HG03108 (cell line): ENCODE results near the gene P2RY2.
"Not testable (repeated sequence)": the region's sequence is repeated elsewhere in the genome, so short reads cannot be mapped to it uniquely, and the experiment has no call there.

Source experiments
- ATAC-seq: cut with Tn5 transposase; IDR thresholded peaks from one replicate; pipeline ENCODE4 v1.9.1; 2021; ENCODE audit warnings: moderate library complexity; ENCODE audit not compliant: unreplicated experiment

Gene P2RY2

GRCh38 chr11:73226297-73227006 lies 8.4 kb downstream of the P2RY2 start:
- no peak for ATAC-seq

- ATAC-seq, result no peak
These were observed 9.6 kb downstream of the P2RY2 start for GRCh38 chr11:73227571-73228211.

- ATAC-seq, result no peak
These were observed 10.4 kb downstream of the P2RY2 start for GRCh38 chr11:73228268-73229134.

- ATAC-seq, result no peak
These were observed 11.3 kb downstream of the P2RY2 start for GRCh38 chr11:73229321-73229895.

- ATAC-seq, result no peak
These were observed 12.1 kb downstream of the P2RY2 start for GRCh38 chr11:73229896-73230875.

GRCh38 chr11:73230931-73231330 lies 12.8 kb downstream of the P2RY2 start:
- ATAC-seq, result no peak

DNA sequence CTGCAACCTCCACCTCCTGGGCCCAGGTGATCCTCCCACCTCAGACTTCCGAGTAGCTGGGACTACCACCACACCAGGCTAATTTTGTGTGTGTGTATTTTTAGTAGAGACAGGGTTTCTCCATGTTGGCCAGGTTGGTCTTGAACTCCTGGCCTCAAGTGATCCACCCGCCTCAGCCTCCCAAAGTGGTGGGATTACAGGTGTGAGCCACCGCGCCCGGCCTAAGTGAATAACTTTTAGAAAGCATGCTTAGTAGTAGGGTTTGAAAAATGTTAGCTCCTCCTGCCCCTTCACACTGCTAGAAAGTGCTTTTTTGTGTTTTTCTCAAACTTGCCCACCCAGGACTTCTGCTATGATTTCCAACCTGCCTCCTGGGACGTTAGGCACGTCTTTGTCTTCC lies 14.4 kb downstream of the P2RY2 start:
- ATAC-seq, result not testable (repeated sequence)

- no peak for ATAC-seq
These were observed 15.1 kb downstream of the P2RY2 start for GRCh38 chr11:73233211-73233610.

DNA sequence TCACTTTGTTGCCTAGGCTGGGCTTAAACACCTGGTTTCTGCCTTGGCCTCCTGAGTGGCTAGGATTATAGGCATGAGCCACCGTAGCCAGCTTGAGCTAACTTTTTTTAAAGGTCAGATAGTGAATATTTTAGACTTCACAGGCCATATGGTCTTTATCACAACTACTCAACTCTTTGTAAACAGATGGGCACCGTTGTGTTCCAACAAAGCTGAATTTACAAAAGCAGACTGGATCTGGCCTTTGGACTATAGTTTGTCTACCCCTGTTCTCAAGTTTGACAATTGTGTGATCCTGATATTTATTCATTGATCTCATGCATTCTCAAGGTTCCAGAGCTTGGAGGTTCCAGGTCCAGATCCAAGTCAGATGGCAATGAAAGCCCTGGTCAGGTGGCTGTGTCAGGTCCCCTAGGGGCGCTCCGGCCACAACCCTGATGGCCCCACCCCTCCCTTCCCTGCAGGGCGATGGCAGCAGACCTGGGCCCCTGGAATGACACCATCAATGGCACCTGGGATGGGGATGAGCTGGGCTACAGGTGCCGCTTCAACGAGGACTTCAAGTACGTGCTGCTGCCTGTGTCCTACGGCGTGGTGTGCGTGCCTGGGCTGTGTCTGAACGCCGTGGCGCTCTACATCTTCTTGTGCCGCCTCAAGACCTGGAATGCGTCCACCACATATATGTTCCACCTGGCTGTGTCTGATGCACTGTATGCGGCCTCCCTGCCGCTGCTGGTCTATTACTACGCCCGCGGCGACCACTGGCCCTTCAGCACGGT lies 15.8 kb downstream of the P2RY2 start:
- ATAC-seq, result no peak

DNA sequence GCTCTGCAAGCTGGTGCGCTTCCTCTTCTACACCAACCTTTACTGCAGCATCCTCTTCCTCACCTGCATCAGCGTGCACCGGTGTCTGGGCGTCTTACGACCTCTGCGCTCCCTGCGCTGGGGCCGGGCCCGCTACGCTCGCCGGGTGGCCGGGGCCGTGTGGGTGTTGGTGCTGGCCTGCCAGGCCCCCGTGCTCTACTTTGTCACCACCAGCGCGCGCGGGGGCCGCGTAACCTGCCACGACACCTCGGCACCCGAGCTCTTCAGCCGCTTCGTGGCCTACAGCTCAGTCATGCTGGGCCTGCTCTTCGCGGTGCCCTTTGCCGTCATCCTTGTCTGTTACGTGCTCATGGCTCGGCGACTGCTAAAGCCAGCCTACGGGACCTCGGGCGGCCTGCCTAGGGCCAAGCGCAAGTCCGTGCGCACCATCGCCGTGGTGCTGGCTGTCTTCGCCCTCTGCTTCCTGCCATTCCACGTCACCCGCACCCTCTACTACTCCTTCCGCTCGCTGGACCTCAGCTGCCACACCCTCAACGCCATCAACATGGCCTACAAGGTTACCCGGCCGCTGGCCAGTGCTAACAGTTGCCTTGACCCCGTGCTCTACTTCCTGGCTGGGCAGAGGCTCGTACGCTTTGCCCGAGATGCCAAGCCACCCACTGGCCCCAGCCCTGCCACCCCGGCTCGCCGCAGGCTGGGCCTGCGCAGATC lies 16.5 kb downstream of the P2RY2 start:
- ATAC-seq, result no peak

GRCh38 chr11:73235236-73235786 lies 17.2 kb downstream of the P2RY2 start:
- no peak for ATAC-seq

GRCh38 chr11:73236205-73236765 lies 18.2 kb downstream of the P2RY2 start:
- no peak for ATAC-seq

- no peak for ATAC-seq
These were observed 18.8 kb downstream of the P2RY2 start for GRCh38 chr11:73236854-73237253.

- no peak for ATAC-seq
These were observed 19.6 kb downstream of the P2RY2 start for GRCh38 chr11:73237471-73238290.

DNA sequence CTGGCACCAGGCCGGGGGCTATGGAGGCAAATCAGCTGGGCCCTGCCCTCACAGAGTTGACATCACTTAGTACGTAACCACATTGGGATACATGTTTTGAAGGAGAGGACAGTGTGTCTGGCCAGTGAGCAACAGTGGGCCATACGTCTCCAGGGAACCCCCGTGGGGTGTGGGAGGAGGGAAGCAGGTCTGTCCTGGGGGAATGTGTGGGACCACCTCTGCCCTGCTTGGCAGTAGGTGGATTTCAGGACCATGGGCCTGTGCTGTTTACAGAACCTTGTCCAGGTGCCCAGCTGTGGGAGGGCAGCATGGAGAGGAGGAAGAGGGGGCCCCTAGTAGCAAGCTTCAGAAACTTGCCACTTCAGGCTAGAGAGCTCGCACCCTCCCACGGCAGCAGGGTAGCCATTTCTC lies 21.0 kb downstream of the P2RY2 start:
- ATAC-seq, result no peak

DNA sequence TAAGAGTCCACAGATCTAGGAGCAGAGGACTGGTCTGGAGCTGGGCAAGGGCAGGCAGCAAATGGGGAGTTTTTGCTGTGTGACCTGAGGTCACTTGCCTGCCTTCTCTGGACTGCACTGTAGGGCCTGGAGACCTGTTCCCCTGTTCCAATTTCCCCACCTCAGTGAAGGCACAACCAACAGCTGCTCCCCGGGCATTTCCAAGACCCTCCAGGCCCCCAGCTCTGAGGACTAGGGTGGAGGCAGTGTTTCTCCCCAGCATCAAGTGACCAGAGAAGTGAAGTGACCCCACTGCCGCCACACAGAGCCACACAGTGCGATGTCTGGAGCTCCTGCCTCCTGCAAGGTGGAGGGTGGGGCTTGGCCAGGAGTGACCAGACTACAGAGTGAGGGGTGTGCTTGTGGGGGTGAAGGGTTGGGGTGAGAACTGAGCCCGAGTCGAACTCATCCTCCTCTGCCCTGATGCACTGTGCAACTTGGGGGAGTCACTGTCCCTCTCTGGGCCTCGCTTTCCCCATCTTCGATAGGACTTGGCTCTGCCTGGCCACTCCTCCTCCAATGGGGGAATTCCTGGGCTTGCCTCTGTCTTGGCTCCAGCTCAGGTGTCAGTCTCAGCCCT lies 21.6 kb downstream of the P2RY2 start:
- no peak for ATAC-seq
